Measurements from ENCODE around the gene NAA25.

NAA25 gene

DNA sequence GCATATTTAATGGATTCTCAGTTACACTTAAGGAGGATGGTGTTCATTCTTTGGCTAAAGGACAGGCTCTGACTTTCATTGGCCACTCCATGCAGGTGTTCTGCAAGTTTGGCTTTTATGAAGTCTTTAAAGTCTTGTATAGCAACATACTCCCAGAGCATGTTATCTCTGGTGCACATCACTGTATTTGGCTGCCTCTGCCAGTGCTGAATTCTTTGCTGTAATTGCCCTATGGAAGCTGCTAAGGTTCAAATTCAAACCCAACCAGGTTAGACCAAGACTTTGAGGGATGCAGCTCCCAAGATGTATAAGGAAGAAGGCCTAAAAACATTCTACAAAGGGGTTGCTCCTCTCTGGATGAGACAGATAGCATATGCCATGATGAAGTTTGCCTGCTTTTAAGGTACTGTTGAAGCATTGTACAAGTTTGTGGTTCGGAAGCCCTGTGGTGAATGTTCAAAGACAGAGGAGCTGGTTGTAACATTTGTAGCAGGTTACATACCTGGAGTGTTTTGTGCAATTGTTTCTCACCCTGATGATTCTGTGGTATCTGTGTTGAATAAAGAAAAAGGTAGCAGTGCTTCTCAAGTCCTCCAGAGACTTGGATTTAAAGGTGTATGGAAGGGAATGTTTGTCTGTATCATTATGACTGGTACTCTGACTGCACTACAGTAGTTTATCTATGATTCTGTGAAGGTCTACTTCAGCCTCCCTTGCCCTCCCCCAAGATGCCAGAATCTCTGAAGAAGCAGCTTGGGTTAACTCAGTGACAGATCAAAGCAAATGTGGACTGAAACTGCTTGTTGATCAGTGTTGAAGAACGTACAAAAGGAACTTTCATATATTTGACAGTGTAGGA, 115.1 kb downstream of the NAA25 start:
- peak overlapping the region; percentile 89 for H3K27ac Mint-ChIP-seq (ENCODE audit: low read depth)
- H3K27me3 Mint-ChIP-seq, result no peaks in the 10 kb centered on the region
- ATAC-seq (replicated peaks; ENCODE audit: extremely low read depth, poor library complexity, severe bottlenecking) (peak; percentile 67), DNase-seq (ENCODE audit: low spot score in 2 of 2) (no peak)
- peak overlapping the region; percentile 86 for H3K4me3 Mint-ChIP-seq
- no peaks in the 10 kb centered on the region for H3K9me3 Mint-ChIP-seq
- peaks cover 16% of the 10 kb centered on the region for H3K36me3 Mint-ChIP-seq (ENCODE audit: insufficient read depth)
- H3K4me1 Mint-ChIP-seq, result peaks cover 77% of the 10 kb centered on the region

DNA sequence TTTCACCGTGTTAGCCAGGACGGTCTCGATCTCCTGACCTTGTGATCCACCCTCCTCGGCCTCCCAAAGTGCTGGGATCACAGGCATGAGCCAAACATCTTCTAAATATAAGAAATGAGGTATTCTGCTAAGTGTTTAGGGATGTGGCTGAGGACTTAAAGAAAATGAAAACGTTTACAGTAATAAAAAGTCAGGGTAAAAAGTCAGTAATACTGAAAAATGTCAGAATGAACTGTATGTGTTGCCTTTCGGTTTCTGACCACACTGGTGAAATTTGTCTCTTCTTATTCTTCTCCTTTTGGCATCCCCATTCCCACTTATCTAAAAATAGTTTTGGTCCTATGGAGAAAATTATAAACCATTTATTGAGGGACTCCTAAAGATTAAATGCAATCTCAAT, 116.1 kb downstream of the NAA25 start:
- peaks cover 67% of the 10 kb centered on the region for H3K4me1 Mint-ChIP-seq
- H3K9me3 Mint-ChIP-seq, result no peaks in the 10 kb centered on the region
- ATAC-seq (replicated peaks; ENCODE audit: extremely low read depth, poor library complexity, severe bottlenecking) (no peak), DNase-seq (ENCODE audit: low spot score in 2 of 2) (no peak)
- H3K27ac Mint-ChIP-seq (ENCODE audit: low read depth), result peak overlapping the region; percentile 89
- peaks cover 16% of the 10 kb centered on the region for H3K36me3 Mint-ChIP-seq (ENCODE audit: insufficient read depth)
- H3K4me3 Mint-ChIP-seq, result peak overlapping the region; percentile 86
- no peaks in the 10 kb centered on the region for H3K27me3 Mint-ChIP-seq

DNA sequence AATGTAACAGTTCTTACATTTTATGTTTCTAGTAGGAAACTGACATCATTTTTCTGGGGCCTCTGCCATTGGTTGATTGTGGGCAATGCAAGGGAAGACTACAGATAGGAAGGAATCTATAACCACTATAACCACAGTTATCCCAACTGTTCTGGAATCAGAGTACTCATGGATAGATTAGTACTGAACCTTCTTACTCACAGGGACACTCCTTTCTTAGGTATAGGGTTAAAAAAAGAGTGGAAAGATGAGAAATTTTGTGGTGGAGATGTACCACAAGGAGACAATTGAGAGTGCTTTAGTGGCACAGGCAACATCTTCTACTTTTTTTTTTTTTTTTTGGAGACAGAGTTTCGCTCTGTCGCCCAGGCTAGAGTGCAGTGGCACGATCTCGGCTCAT, 116.6 kb downstream of the NAA25 start:
- H3K27ac Mint-ChIP-seq (ENCODE audit: low read depth), result peak overlapping the region; percentile 89

DNA sequence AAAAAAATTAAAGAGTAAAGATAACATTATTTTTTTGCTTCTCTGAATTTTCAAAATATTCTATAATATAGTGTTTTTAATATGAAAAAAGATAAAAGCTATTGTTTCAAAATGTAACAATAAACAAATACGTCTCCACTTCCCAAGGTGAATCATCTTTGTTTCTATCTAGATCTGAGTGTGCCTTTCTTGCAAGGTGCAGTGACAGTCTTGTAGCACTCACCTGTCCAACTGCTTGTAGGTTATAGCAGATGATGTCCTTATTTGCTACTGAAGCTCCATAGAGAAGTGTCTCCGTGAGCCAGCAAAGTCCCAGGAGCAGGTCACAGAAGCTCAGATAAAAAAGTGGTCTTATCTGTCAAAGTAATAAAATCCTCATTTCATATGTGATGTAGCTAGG, 117.0 kb downstream of the NAA25 start:
- Mint-ChIP-seq H3K27ac (ENCODE audit: low read depth) (peak overlapping the region; percentile 89), H3K27me3 (no peaks in the 10 kb centered on the region), H3K9me3 (no peaks in the 10 kb centered on the region), H3K36me3 (ENCODE audit: insufficient read depth) (peaks cover 16% of the 10 kb centered on the region), H3K4me1 (peaks cover 58% of the 10 kb centered on the region), H3K4me3 (peak overlapping the region; percentile 86)
- DNase-seq (ENCODE audit: low spot score in 2 of 2) (no peak), ATAC-seq (replicated peaks; ENCODE audit: extremely low read depth, poor library complexity, severe bottlenecking) (no peak)

More for the DNA sequence above, 116.6 kb downstream of the NAA25 start:
- H3K36me3 Mint-ChIP-seq (ENCODE audit: insufficient read depth), result peaks cover 16% of the 10 kb centered on the region
- peaks cover 62% of the 10 kb centered on the region for H3K4me1 Mint-ChIP-seq
- H3K4me3 Mint-ChIP-seq, result peak overlapping the region; percentile 86
- DNase-seq (ENCODE audit: low spot score in 2 of 2), result no peak
- H3K9me3 Mint-ChIP-seq, result no peaks in the 10 kb centered on the region
- no peaks in the 10 kb centered on the region for H3K27me3 Mint-ChIP-seq
- ATAC-seq (replicated peaks; ENCODE audit: extremely low read depth, poor library complexity, severe bottlenecking), result peak; percentile 11

DNA sequence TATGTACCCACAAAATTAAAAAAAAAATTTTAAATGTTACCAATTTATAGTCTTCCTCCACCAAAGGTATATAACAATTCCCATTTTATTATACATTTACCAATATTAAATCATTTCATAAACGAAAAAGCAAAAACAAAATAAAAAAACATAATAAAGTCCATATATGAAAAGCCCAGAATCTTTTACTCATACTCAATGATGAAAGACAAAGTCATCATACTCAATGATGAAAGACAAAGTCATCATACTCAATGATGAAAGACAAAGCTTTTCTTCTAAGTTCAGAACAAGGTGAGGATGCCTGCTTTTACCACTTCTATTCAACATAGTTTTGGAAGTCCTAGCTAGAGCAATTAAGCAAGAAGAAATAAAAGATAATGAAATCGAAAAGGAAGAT, 123.8 kb downstream of the NAA25 start:
- Mint-ChIP-seq H3K9me3 (no peaks in the 10 kb centered on the region), H3K27me3 (no peaks in the 10 kb centered on the region), H3K36me3 (ENCODE audit: insufficient read depth) (peaks cover 5% of the 10 kb centered on the region), H3K27ac (ENCODE audit: low read depth) (peak overlapping the region; percentile 16), H3K4me1 (peaks cover 27% of the 10 kb centered on the region), H3K4me3 (no peak overlapping the region)
- DNase-seq (ENCODE audit: low spot score in 2 of 2) (no peak), ATAC-seq (replicated peaks; ENCODE audit: extremely low read depth, poor library complexity, severe bottlenecking) (no peak)

DNA sequence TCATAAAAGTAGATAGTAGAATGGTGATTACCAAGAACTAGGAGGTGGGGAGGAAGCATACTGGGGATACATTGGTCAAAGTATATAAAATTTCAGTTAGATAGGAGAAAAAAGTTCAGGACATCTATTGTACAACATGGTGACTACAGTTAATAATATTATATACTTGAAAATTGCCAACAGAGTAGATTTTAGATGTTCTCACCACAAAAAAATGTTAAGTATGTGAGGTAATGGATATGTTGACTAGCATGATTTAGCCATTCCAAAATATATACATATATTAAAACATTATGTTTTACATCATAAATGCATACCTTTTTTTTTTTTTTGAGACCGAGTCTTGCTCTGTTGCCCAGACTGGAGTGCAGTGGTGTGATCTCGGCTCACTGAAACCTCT, 126.6 kb downstream of the NAA25 start:
- DNase-seq (ENCODE audit: low spot score in 2 of 2) (no peak), ATAC-seq (replicated peaks; ENCODE audit: extremely low read depth, poor library complexity, severe bottlenecking) (no peak)
- H3K9me3 Mint-ChIP-seq, result no peaks in the 10 kb centered on the region
- no peak overlapping the region for H3K4me3 Mint-ChIP-seq
- no peaks in the 10 kb centered on the region for H3K27me3 Mint-ChIP-seq
- peaks cover 1% of the 10 kb centered on the region for H3K36me3 Mint-ChIP-seq (ENCODE audit: insufficient read depth)
- peaks cover 33% of the 10 kb centered on the region for H3K4me1 Mint-ChIP-seq
- H3K27ac Mint-ChIP-seq (ENCODE audit: low read depth), result no peak overlapping the region

DNA sequence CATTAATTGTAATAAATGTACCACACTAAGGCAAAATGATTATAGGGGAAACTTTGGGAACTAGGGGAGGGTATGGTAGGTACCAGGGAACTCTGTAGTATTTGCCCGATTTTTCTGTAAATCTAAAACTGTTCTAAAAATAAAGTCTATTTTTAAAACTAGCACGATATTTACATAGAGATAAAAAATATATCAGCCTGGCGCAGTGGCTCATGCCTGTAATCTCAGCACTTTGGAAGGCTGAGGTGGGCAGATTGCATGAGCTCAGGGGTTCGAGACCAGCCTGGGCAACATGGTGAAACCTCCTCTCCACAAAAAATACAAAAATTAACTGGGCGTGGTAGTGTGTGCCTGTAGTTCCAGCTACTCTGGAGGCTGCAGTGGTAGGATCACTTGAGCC, 128.0 kb downstream of the NAA25 start:
- Mint-ChIP-seq H3K36me3 (ENCODE audit: insufficient read depth) (peaks cover 3% of the 10 kb centered on the region), H3K4me1 (peaks cover 38% of the 10 kb centered on the region), H3K27ac (ENCODE audit: low read depth) (no peak overlapping the region), H3K9me3 (no peaks in the 10 kb centered on the region), H3K4me3 (no peak overlapping the region), H3K27me3 (no peaks in the 10 kb centered on the region)
- ATAC-seq (replicated peaks; ENCODE audit: extremely low read depth, poor library complexity, severe bottlenecking), result no peak
- no peak for DNase-seq (ENCODE audit: low spot score in 2 of 2)

DNA sequence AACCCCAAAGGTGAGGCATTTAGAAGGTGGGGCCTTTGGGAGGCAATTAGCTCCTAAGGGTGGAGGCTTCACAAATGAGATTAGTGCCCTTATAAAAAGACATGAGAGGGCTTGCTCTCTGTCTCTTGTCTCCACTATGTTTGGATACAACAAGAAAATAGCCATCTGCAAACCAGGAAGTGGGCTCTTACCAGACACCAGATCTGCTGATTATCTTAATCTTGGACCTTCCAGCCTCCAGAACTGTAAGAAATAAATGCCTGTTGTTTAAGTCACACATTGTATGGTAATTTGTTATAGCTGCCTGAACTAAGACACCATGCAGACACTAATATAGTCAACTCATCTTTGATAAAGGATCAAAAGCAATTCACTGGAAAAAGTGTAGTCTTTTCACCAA, 130.0 kb downstream of the NAA25 start:
- no peak overlapping the region for H3K27ac Mint-ChIP-seq (ENCODE audit: low read depth)
- H3K27me3 Mint-ChIP-seq, result no peaks in the 10 kb centered on the region
- ATAC-seq (replicated peaks; ENCODE audit: extremely low read depth, poor library complexity, severe bottlenecking) (no peak), DNase-seq (ENCODE audit: low spot score in 2 of 2) (no peak)
- no peak overlapping the region for H3K4me3 Mint-ChIP-seq
- no peaks in the 10 kb centered on the region for H3K9me3 Mint-ChIP-seq
- peaks cover 41% of the 10 kb centered on the region for H3K4me1 Mint-ChIP-seq
- peaks cover 3% of the 10 kb centered on the region for H3K36me3 Mint-ChIP-seq (ENCODE audit: insufficient read depth)

DNA sequence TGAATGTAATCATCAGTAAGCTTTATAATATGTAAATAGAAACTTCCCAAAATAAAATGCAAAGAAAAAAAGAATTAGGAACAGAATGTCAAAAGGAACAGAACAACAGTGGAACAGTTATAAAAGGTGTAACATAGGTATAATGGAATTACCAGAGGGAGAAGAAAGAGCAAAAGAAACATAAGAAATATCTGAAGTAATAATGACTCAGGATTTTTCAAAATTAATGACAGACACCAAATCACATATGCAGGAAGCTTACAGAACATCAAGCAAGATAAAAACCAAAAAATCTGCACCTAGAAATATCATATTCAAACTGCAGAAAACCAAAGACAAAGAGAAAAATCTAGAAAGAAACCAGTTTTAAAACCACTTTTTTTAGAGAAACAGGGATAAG, 131.7 kb downstream of the NAA25 start:
- no peak overlapping the region for H3K27ac Mint-ChIP-seq (ENCODE audit: low read depth)
- no peak for ATAC-seq (replicated peaks; ENCODE audit: extremely low read depth, poor library complexity, severe bottlenecking)

More for the DNA sequence above, 131.7 kb downstream of the NAA25 start:
- Mint-ChIP-seq H3K27me3 (no peaks in the 10 kb centered on the region), H3K9me3 (no peaks in the 10 kb centered on the region), H3K36me3 (ENCODE audit: insufficient read depth) (peaks cover 8% of the 10 kb centered on the region), H3K4me3 (no peak overlapping the region), H3K4me1 (peaks cover 42% of the 10 kb centered on the region)
- no peak for DNase-seq (ENCODE audit: low spot score in 2 of 2)
